ENCODE measurements around the gene ACCSL. TPM values are rescaled to one million over a fixed set of nuclear protein-coding genes. Genes with fewer than 3 reads are reported as not detected.

ACCSL gene
- total RNA-seq, 1 donor from 2014 or later, result not detected

DNA sequence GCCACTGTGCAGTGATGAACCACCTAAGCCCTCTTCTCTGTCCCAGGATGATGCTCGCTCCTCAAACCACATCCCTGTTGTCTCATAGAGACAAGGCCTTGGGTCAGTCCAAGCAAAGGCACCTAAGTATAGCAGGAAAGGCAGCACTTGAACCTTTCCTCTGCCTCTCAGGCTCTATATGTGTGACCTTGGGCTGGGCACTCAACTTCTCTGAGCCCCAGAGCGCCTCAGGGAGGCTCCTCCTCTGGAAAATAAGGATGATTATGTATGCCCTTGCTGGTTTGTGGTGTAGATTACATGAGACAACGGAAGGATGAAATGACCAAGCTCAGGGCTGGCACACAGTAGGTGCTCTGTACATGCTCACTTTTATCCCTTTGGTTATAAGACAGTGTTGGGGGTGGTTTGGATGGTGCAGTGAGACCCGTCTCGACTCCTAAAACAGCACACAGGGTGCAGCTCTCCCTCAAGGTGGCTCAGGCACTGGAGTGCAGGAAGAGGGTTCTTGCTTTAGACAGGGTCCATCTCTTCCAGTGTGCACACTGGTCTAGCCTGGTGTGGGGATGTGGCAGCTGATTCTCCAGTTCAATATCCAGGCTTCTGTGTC is 40.2 kb upstream of the ACCSL start:
- Histone ChIP-seq H3K4me3 (no peak overlapping the region), H3K36me3 (no peaks in the 10 kb centered on the region), H3K79me2 (ENCODE audit: low read depth) (no peaks in the 10 kb centered on the region), H2AFZ (replicated peaks) (no peak overlapping the region), H3K4me2 (no peak overlapping the region), H4K20me1 (ENCODE audit: low read depth) (no peaks in the 10 kb centered on the region), H3K27ac (no peak overlapping the region), H3K9ac (no peak overlapping the region), H3K27me3 (no peaks in the 10 kb centered on the region), H3K4me1 (peaks cover 23% of the 10 kb centered on the region), H3F3A (ENCODE audit: low read depth) (peaks cover 18% of the 10 kb centered on the region), H3K9me3 (ENCODE audit: low read depth) (no peaks in the 10 kb centered on the region)
- H3K4me3 Mint-ChIP-seq, result no peak overlapping the region
- TF ChIP-seq, protein P1, sequence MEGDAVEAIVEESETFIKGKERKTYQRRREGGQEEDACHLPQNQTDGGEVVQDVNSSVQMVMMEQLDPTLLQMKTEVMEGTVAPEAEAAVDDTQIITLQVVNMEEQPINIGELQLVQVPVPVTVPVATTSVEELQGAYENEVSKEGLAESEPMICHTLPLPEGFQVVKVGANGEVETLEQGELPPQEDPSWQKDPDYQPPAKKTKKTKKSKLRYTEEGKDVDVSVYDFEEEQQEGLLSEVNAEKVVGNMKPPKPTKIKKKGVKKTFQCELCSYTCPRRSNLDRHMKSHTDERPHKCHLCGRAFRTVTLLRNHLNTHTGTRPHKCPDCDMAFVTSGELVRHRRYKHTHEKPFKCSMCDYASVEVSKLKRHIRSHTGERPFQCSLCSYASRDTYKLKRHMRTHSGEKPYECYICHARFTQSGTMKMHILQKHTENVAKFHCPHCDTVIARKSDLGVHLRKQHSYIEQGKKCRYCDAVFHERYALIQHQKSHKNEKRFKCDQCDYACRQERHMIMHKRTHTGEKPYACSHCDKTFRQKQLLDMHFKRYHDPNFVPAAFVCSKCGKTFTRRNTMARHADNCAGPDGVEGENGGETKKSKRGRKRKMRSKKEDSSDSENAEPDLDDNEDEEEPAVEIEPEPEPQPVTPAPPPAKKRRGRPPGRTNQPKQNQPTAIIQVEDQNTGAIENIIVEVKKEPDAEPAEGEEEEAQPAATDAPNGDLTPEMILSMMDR (IDR thresholded peaks at IDR 0.05), result no peak
- TF ChIP-seq EZH2 (IDR thresholded peaks at IDR 0.05), result no peak
- TF ChIP-seq EZH2phosphoT487 (IDR thresholded peaks at IDR 0.05), result no peak
- no peak for DNase-seq (ENCODE audit: low spot score)
- peak overlapping the region; percentile 65 for H3K27ac Mint-ChIP-seq
- H3K4me1 Mint-ChIP-seq, result peaks cover 17% of the 10 kb centered on the region
- H3K36me3 Mint-ChIP-seq, result no peaks in the 10 kb centered on the region
- no peaks in the 10 kb centered on the region for H3K9me3 Mint-ChIP-seq
- peaks cover 11% of the 10 kb centered on the region for H3K27me3 Mint-ChIP-seq (ENCODE audit: insufficient read depth, low read depth)

DNA sequence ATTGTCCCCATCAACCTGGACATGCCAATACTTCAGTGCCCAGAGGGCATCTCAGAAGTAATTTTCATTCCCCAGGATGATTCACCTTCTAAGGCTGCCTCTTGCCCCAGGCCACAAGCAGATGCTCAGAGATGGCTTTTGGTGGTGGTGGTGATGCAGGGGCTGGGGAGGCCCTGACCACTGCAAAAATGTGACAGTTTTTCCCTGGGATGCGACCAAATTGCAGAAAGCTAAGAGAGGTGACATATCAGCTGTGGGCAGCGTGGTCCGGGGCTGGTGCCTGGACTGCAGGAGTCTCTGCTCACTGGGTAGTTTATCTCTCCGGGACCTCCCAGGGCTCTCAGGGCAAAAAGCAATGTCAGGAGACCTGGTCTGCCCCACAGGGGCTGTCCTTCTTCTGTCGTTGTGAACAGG is 39.7 kb upstream of the ACCSL start:
- H3K27ac ChIP-seq, result no peak overlapping the region
- no peaks in the 10 kb centered on the region for H3K9me3 ChIP-seq (ENCODE audit: low read depth)
- H3K4me1 Mint-ChIP-seq, result peaks cover 14% of the 10 kb centered on the region
- H3K27me3 ChIP-seq, result no peaks in the 10 kb centered on the region
- no peak overlapping the region for H3K27ac Mint-ChIP-seq
- no peaks in the 10 kb centered on the region for H3K79me2 ChIP-seq (ENCODE audit: low read depth)
- no peak overlapping the region for H3K9ac ChIP-seq
- peaks cover 18% of the 10 kb centered on the region for H3F3A ChIP-seq (ENCODE audit: low read depth)
- H2AFZ ChIP-seq (replicated peaks), result no peak overlapping the region
- no peaks in the 10 kb centered on the region for H3K36me3 ChIP-seq
- DNase-seq (ENCODE audit: low spot score), result no peak
- H3K4me3 Mint-ChIP-seq, result no peak overlapping the region
- no peak overlapping the region for H3K4me2 ChIP-seq
- TF ChIP-seq, protein P1 (IDR thresholded peaks at IDR 0.05), result no peak
- no peak for TF ChIP-seq EZH2phosphoT487 (IDR thresholded peaks at IDR 0.05)
- TF ChIP-seq EZH2 (IDR thresholded peaks at IDR 0.05), result no peak
- H4K20me1 ChIP-seq (ENCODE audit: low read depth), result no peaks in the 10 kb centered on the region
- peaks cover 8% of the 10 kb centered on the region for H3K27me3 Mint-ChIP-seq (ENCODE audit: insufficient read depth, low read depth)
- H3K9me3 Mint-ChIP-seq, result no peaks in the 10 kb centered on the region
- no peak overlapping the region for H3K4me3 ChIP-seq
- H3K4me1 ChIP-seq, result peaks cover 23% of the 10 kb centered on the region
- H3K36me3 Mint-ChIP-seq, result no peaks in the 10 kb centered on the region

DNA sequence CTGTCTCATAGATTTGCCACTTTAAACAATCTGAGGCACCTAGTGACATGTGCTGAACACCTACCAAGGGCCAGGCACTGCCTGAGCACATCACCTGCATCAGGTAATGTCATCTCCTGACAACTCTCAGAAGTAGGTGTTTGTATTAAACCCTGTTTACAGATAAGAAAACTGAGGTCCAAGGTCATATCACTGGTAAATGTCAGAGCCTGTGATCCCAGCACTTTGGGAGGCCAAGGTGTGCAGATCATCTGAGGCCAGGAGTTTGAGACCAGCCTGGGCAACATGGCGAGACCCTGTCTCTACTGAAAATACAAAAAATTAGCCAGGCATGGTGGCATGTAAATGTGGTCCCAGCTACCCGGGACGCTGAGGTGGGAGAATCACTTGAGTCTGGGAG is 39.1 kb upstream of the ACCSL start:
- Histone ChIP-seq H3K27me3 (no peaks in the 10 kb centered on the region), H2AFZ (replicated peaks) (no peak overlapping the region), H3F3A (ENCODE audit: low read depth) (peaks cover 18% of the 10 kb centered on the region), H3K36me3 (no peaks in the 10 kb centered on the region), H3K4me3 (no peak overlapping the region), H3K4me2 (no peak overlapping the region), H3K9ac (no peak overlapping the region), H3K27ac (no peak overlapping the region), H3K9me3 (ENCODE audit: low read depth) (no peaks in the 10 kb centered on the region), H4K20me1 (ENCODE audit: low read depth) (no peaks in the 10 kb centered on the region), H3K4me1 (peaks cover 23% of the 10 kb centered on the region), H3K79me2 (ENCODE audit: low read depth) (no peaks in the 10 kb centered on the region)
- Mint-ChIP-seq H3K27me3 (ENCODE audit: insufficient read depth, low read depth) (peaks cover 7% of the 10 kb centered on the region), H3K9me3 (no peaks in the 10 kb centered on the region), H3K4me3 (no peak overlapping the region), H3K36me3 (no peaks in the 10 kb centered on the region), H3K4me1 (peaks cover 14% of the 10 kb centered on the region), H3K27ac (no peak overlapping the region)
- DNase-seq (ENCODE audit: low spot score), result no peak
- no peak for TF ChIP-seq EZH2 (IDR thresholded peaks at IDR 0.05)
- TF ChIP-seq, protein P1 (IDR thresholded peaks at IDR 0.05), result no peak
- TF ChIP-seq EZH2phosphoT487 (IDR thresholded peaks at IDR 0.05), result no peak

Data from neural progenitor cell (in vitro differentiated cells).